DMS153 (cell line): ENCODE measurements around the gene CYBB.

Source experiments
- DNase-seq: peaks from one replicate; lab custom pipeline; 2025; lab: John Stamatoyannopoulos, UW

CYBB gene

DNA sequence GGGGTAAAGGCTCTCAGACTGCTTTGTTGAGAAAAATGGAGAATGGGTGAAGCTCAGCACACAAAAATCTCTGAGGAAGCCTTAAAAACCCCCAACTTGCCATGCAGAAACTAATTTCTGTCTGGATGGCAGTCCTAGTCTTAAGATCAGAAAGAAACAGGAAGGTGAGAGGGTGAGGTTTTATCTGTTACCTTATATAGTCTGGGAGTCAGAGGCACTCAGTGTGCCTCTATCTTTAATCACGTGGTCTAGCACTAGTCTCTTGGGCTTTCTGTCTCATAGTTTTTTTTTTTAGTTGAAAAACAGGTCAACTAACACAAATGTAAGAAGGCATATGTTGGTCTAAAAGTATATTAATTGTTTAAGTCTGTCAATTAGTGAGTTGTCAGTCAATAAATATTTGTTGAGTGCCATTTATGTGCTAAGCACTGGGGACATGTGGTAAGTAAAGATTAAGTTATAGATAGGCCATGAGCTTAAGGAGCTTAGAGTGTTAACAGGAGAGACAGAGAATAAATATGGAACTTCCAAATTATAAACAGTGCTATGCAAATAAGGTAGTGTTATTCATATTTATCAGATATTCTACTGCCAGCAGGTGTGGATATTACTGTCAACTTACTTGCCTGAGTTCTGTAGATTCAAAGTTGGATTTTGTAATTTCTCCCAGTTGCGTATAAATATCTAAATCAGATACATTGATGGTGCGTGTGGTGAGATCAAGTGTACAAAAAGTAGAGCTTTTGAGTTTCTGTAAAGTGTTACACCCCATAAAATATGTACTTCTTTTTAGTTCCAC lies 7.0 kb downstream of the CYBB start:
- no peak for DNase-seq

DNA sequence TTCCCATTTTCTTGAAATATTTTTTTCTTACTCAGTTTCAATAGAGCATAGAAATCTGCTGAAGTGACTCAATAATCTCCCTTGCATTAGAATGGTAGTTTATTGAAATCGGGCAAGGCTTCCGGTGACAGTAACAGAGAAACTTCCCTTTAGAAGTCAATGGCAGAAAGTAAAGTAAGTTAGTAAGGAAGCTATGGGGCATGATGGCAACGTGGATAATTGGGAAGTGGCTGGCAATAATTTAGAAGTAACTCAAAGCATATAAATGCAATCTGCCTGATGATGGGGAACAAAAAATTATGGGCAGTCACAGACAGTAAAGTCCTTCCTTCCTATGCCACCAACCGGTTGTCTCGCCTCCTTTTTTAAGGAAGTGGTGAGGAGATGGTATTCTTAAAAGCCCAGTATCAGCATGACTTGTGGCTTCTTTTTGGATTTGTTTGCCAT lies 7.6 kb downstream of the CYBB start:
- DNase-seq, result no peak

DNA sequence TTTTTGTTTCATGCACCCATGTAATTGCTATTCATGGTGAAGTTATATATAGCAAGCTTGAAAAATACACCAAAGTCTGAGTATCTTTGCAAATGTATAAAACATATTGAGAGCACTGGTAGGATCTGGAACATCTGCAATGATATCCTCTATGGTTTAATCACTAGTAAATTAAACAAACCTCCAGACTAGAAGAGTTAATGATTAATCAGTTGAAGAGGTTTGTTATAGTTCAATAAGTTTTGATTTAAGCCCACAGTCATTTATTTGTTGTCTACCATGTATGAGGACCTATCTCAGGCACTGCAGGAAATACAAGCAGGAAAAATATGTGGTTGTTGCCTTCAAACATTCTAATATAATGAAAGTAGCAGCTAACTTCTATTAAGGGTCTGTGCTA lies 16.5 kb downstream of the CYBB start:
- no peak for DNase-seq

DNA sequence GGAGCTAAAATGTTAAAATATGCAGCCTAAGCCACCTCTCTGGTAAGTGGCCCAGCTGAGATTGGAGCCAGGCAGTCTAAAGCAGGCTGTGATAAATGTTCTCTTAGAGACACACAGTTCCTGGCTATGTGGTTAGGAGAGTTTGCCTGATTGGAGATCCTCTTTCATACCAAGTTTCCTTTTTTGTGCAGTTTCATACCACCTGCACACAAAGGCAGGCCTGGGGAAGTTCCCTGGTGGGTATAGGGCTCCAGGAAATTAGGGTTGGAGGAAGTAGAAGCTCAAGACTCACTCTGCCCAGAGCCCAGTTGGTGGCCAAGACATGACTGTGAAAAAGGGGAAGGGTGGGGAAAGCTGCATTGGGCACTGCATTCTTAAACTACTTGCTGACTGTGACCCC lies 16.9 kb downstream of the CYBB start:
- no peak for DNase-seq

DNA sequence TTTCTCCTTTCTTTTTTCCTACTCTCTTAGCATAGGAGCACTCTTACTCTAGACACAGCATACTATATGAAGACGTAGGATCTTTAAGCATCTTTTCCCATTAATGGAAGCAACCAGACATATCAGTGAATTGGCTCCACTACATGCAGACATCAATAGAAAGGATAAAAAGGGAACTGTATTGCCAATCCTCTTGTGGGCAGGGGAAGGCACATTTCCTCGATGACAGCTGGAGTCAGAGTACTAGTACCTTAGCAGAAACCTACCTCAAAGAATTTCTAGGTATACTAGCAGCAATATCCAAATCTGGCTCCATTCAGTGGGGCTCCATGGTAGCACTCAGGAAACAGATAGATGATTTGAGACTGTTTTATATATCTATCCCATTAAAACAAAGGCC lies 20.1 kb downstream of the CYBB start:
- DNase-seq, result no peak

DNA sequence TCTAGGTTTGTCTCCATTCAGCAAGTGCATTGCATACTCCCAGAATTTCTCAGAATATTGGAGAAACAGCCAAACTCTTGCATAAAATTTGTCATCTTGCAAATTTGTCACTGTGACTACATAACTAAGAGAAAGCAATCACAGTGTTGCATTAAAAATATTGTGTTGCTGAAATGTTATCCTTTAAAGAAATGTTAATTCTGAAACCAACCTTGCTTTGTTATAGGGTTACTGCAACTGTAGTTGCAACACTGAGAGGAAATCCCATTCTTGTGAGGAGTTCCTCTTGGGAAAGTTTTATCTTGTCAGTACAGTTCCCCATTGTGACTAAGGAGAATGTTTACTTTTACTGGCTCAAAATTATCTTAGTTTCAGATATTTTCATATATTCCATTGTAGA lies 20.9 kb downstream of the CYBB start:
- no peak for DNase-seq

DNA sequence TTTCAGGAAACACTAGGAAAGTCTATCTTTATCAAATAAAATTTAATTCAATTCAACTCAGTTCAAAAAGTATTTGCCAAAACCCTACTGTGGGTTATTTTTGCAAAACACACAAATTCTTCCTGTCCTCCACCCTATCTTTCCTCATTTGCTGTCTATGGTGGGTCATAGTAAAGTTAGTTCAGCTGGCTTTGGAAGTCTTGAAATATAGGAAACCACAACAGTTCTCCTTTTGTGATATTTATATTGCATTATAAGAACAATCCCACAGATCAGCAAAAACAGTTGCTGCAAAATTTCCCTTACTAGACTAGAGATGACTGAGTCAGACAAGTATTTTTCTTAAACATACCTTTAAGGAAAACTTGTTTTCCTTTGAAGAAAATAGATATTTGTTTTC lies 22.2 kb downstream of the CYBB start:
- DNase-seq, result no peak

DNA sequence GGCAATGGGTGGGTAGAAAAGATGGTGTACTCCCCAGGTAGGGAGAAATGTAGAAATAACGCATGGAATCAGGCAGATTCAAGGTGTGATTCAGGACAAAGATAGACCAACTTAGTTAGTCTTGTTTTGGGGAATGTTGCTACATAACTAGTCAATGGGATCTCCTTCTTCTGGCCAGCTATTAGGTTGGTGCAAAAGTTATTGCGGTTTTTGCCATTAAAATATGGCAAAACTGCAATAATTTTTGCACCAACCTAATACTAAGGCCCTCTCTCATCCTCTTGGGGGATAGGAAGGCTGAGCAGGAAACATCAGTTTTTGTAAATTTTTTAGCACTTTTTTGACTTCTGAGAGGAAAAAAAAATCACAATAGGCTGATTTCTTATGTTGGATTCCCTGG lies 23.2 kb downstream of the CYBB start:
- DNase-seq, result no peak

DNA sequence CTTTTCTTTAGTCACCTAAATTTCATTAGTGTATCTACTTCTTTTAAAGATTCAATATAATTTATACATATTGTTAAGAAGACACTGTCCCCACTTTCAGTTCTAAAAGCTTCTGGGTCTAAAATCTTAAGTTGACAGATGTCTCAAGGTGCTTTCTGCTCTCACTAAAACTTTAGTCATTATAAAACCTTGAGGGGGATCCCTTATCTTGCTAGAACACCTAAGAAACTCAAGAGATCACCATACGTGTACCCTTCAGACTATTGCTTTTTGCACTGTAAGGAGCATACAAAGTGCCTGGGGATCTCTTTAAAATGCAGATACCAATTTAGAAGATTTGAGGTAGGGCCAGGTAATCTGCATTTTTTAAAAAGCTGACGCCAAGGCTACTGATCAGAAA lies 30.1 kb downstream of the CYBB start:
- DNase-seq, result no peak

DNA sequence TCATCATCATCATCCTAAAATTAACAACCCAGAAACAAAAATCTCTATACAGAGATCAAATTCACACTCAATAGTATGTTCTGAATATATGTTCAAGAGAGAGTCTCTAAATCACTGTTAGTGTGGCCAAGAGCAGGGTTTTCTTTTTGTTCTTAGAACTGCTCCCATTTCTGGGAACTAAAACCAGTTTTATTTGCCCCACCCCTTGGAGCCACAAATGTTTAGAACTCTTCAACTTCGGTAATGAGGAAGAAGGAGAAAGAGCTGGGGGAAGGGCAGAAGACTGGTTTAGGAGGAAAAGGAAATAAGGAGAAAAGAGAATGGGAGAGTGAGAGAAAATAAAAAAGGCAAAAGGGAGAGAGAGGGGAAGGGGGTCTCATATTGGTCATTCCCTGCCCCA lies 32.3 kb downstream of the CYBB start:
- no peak for DNase-seq

DNA sequence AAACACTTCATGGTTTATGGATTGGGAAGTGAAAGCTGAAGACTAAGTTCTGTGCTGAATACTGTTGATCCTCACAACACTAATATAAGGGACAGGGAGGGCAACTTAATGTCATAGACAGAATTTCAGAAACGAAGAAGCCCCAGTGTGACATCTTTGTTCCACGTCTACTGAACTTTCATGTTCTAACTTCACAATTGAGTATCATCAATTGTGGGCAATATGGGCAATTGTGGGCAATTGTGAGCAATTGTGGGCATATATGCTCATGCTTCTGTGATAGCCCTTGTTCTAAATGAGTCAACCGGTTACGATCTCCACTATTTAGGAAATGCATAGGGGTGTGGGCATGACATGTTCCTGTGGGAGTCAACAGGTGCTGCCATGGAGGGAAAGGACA lies 33.7 kb downstream of the CYBB start:
- no peak for DNase-seq

DNA sequence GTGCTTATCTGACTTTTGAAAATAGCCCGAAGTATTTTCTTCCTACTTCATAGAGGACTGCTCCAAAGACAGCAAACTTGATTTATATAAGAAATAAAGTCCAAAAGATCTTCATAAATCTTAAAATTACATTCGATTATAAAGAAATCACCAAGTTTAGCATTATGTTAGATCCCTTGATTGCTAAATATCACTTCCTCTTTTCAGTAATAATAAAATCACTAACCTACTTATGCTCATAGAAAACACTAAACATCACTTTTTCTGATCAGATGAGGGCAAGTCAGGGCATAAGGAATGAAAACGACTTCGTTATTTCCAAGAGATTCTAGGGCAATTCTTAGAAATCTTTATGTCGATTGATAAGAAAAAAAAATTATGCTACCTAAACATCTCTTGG lies 35.5 kb downstream of the CYBB start:
- DNase-seq, result no peak

DNA sequence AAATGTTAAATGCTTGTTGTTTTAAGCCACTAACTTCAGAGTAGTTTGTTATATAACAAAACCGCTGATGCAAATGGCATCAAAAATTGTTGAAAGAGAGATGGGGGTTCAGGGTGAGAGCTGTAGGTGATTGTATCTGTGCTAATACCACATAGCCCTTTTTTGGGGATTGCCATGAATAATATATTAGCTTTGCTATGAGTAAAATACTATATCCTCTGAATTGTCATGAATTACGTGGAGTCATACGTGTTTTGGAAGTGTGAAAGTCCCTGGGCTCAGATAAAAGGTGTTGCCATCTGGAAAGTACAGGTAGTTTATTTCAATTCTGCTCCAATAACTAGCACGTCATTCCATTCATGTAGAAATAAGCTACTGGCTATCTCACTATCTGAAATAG lies 36.9 kb downstream of the CYBB start:
- DNase-seq, result no peak

DNA sequence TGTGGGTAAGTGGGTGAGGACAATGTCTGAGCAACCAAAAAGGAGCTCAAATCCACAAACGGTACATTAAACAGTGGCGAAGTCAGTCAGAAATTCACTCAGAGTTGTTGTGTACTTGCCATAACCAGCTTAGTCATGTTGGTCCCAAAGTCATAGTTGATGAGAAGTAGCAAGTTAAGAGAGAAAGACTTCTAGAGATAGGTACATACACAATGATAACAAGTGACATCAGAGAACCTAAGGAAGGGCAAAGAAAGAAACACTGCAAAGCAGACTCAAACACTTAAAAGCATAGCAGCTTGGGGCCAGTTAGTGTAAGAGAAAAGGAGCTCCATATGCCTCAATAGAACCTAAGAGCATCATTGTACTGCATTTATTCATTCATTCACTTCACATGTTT lies 37.3 kb downstream of the CYBB start:
- DNase-seq, result no peak

DNA sequence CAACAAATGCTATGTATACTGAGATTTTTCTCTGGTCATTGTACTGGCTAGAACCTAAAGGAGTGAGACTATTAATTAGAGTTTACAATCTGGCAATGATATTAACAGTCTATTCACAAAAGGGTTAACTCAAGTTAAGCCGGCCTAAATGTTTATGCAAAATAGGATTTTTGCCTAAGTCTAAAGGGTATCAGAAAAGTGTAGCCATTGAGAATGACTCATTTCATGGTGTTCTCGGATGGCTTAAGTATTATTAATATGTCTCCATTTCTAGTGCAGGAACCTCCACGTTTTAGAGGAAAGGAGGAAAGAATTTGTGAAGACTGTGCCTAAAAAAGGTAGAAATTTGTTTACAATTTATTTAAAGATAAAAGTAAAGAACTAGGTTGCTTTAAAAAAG lies 37.7 kb downstream of the CYBB start:
- no peak for DNase-seq

DNA sequence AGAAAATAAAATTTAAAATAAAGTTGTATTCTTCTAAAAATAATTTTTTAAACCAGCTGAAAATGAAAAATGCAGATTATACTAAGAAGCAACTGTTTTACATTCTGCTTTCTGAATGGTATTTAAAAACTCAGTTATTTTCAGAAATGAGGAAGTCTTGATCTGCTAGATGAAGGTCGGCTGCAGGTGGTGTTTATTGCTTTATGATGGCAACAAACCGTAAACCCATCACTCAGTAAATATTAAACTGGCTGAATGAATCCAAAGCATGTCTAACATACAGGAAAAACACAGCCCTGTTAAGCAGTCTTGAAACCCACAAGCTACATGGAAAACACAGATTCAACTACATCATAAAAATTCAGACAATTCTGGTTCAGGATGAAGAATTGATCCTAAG lies 38.2 kb downstream of the CYBB start:
- no peak for DNase-seq

DNA sequence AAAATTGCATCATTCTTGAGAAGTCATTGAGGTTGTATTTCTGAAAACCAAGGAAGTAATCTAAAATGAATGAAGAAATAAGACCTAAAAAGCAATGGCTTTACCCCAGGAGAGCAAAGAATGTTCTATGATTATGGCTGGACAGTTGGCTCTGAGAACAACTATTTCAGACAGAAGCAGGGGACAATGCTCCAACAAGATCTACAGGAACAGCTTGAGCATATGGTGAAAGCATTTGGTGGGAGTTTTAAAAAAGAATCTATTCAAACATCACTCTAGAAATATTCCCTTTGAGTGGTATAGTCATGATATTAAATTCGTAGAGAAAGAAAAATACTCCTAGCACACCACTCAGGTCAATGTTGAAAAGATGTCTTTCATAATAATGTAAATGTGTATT lies 40.8 kb downstream of the CYBB start:
- no peak for DNase-seq

DNA sequence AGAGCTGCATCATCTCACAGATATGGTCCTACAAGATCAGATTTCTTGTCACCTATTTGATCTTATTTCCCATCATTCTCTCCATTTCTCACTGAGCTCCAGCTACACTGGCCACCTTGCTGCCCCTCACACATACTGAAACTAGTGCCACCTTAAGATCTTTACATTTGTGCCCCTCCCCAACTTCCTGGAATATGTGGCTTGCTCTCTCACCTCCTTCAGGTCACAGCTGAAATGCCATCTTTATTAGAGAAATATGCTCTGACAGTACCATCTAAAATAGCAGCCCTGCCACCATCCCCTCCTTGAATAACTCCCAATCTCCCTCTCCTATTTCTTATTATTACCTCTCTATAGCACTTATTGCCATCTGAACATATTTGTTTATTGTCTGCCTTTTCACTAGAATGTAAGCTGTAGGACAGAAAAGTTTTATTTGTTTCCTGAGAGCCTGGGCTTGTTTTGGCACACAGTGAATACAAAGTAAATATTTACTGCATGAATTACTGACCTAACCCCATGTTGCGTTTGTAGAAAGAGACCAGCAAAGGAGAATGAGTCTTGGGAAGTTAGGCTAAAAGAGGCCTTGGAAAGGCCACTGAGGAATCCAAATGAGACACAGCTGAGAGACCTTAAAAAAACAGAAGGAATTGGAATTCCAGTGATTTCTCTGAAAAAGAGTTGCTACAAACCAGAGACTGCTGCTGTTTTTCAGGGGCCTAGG lies 44.8 kb downstream of the CYBB start:
- DNase-seq, result peak; percentile 7

DNA sequence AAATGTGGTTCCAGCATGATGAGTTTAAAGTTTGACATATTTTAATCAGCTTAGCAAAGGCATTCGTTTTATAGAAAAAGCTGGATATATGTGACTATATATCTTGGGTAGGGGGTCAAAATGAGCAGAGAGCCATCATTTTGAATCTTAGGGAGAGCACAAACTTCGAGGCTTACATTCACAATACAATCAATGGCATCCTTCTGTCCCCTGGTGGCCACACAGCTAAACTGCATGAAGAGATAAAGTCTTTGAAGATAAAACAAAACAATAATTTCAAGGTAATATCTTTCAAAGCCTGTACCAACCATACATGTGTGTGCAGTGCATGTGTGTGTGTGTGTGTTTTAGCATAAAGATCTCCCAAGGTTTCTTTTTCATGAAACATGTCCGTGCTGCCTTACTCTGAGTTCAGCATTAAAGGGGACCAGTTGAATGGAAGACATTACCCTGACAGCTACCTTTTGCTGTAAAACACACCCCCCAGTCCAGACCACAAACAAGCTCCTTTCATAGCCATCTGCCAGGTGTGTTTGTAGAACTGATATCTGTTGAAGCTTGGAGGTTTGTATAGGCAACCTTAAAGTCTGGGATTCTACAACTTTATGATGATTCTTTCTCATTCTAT lies 45.5 kb downstream of the CYBB start:
- DNase-seq, result no peak

DNA sequence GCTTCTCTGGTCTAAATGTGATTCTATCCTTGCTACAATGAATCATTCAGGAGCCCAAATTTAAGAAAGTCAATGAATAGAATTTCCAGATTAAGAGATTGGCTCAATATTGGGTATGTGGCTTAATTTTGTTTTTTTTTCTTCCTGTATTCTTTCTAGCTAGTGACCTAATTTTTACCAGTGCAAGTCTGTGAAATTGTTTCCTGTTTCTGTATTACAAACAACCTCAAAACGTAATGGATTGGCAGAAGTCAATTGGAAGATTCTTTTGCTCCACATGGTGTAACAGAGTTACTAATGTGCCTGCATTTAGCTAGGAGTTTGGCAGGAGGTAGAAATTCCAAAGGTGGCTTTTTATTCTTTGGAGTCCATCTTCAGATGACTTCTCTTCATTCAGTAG lies 49.9 kb downstream of the CYBB start:
- no peak for DNase-seq

DNA sequence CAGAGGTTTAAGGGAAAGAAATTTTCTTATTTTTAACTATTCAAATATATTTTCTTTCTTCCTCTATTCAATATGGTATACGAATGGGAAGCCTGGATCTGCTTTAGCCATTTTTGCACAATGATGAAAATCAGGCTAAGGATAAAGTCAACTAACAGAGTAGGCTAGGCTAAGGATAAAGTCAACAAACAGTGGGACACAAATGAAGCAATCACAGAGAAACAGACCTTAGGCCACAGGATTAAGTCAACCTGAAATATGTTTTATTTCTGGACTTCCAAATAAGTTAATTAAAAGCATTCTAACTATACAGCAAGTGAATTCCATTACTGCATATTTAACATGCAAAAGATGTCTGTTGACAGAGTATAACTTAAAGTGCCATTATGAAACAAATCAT lies 50.5 kb downstream of the CYBB start:
- no peak for DNase-seq

DNA sequence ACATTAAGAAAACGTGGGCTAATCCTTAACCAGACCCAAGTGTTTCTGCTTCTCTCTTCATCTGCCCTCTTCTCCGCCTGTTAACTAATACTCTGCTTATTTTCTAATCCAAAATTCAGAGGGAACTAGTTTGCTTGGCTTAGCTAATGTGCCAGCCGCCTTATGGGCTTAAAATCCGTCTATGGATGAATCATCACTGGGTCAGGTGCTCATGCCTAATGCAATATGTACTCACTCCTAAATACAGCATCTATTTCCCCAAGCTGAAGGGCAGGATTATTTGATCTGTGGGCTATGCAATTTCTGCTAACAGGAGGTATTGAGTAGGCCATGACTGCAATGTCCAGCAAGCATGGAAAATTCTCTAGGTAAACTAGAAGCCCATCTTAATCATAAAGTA lies 55.1 kb downstream of the CYBB start:
- no peak for DNase-seq

DNA sequence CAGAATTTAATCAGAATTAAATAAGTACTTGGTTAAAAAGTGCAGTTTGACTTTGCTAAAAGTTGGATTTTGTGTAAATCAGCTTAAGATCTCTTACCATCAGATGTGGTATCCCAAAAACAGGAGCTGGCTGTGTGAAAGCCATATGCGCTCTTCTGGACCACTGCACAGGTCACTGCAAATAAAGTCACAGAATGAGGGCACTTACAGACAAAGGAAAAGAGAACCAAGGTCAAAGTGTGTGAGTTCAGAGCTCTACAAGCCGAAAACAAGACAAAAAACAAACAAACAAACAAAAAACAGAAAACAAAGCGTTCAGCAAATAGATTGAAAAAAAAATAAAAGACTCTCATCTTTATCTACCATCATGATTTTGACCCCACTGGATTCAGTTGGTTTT lies 61.1 kb downstream of the CYBB start:
- no peak for DNase-seq
